DMS 273 treated with DMSO at 0.1 percent for 48 hours (cell line): ENCODE measurements around the gene SYT13.

Experiments used
- DNase-seq: peaks from one replicate; lab custom pipeline; 2025; lab: John Stamatoyannopoulos, UW

The SYT13 gene

DNA sequence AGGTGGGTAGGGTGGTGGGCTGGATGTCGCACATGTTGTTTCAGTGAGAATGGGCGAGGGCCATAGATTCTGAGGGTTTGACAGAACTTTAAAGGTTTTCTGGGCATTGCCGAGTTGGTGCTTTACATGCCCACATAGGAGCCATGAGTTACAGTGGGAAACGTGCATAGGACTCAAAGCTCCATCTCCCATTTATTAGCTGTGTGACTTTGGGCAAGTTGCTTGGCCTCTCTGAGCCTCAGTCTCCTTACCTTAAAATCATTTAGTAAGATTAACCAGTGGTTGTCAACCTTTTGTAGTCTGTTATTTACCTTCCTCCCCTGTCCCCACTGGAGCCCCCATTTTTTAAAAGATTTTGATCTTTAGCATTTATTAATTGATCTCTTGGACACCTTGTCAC, 67.4 kb downstream of the SYT13 start:
- DNase-seq = no peak

- no peak for DNase-seq
Observed at GRCh38 chr11:45217991-45218390, 68.2 kb downstream of the SYT13 start.

GRCh38 chr11:45216901-45217300, 69.2 kb downstream of the SYT13 start:
- DNase-seq = no peak

- no peak for DNase-seq
Observed at GRCh38 chr11:45216031-45216430, 70.1 kb downstream of the SYT13 start.

DNA sequence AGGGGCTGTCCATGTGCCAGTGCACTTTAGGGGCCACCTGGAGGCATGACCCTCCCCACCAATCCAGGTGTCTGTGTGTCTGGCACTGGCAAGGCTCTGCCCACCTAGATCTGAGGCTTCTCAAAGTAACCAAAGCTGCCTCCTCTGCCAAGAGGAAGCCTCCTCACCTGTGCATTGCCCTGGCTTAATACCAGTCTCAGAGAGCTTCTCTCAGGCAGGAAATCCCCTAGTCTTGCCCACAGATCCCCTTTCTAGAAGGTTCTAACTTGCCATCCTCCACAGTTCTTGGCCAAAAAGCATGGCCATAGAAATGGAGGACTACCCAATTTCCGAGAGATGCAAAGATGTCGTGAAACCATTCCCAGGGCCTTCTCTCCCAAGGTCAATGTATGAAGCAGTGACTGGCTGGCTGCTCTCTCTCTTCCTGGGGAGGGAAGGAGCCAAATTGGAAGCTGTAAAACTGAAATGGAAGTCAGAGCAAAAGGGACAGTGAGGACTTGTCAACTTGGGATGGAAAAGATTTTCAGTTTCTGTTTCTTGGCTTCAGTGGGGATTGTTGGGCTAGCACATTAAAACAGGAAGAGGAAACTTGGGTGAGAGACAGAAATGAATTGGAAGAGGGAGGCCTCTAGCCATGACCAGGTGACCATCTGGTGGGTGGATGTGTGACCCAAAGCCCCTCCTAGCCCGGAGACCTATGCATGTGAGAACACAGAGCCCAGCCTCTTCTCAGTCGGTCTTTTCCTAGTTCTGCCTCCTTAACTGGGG, 70.9 kb downstream of the SYT13 start:
- DNase-seq = no peak

GRCh38 chr11:45213717-45214116, 72.4 kb downstream of the SYT13 start:
- DNase-seq = no peak

- no peak for DNase-seq
Observed at GRCh38 chr11:45213316-45213665, 72.8 kb downstream of the SYT13 start.

DNA sequence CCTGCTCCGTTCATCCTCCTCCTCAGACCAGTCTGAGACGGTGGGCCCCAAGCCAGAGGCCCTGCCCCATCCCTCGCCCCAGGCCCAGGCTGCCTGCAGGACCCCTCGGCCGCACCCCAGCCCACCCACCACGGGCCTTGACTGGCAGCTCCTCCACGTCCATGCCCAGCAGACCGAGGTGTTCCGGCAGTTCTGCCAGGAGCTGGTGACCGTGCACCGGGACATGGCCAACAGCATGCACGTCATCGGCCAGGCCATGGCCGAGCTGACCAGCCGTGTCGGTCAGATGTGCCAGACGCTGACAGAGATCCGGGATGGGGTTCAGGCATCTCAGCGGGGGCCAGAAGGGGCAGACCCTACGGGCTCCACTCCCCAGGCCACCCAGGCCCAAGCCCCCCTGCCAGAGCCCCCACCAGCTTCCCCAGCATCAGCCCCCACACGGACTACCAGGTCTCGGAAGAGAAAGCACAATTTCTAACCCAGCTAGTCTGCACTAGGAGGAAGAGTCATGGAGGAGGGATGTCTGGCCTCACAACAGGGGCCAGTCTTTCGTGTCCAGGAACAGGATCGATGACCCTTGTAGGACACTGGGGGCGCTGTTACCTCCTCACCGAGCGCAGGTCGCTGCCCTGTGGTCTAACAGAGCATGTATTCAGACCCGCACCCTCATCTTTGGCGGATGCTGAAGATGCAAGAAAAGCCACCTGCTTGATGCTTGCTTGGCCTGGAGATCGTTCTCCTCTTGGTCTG, 73.4 kb downstream of the SYT13 start:
- DNase-seq = no peak

- no peak for DNase-seq
Observed at GRCh38 chr11:45211732-45212131, 74.4 kb downstream of the SYT13 start.

- no peak for DNase-seq
Observed at GRCh38 chr11:45210846-45211245, 75.3 kb downstream of the SYT13 start.

GRCh38 chr11:45209891-45210699, 76.0 kb downstream of the SYT13 start:
- DNase-seq = no peak

GRCh38 chr11:45209000-45209879, 76.9 kb downstream of the SYT13 start:
- no peak for DNase-seq

- no peak for DNase-seq
Observed at GRCh38 chr11:45208135-45208534, 78.0 kb downstream of the SYT13 start.

DNA sequence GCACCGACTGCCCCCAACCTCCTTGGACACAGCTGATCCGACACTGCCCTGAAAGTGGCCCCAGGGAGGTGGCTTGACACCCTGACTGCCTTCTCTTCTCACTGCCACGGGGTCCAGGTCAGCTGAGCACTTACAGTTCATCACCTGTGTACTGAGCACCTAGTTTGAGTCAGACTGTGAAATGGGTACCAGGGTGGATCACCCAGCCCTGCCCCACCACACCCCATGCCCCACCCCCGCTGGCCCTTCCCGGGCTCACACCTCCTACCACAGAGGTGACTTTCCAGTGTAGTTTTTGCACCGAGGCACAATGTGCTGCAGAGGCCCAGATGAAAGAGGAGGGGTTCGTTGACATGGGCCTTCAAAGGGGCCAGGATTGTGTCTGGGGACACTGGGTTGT, 80.2 kb downstream of the SYT13 start:
- no peak for DNase-seq

GRCh38 chr11:45204761-45205160, 81.4 kb downstream of the SYT13 start:
- no peak for DNase-seq

DNA sequence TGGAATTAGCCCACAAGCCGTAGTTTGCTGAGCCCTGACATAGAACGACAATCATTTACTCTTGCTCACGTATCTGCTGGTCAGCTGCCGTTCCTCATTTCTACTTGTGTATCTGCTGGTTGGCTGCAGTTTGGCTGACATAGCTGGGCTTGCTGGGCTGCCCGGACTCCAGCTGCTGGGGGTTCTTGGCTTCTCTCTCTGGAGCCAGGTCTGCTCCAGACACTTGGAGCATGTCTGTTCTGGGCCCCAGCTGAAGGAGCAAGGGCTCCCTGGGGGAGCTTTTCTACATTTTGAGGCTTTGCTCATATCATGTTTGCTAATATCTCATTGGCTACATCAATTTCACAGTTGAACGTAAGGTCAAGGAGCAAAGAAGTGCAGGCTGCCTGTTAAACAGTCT, 92.4 kb downstream of the SYT13 start:
- DNase-seq = no peak
